Stimulated activated CD8-positive, alpha-beta memory T cell treated with anti-CD3 and anti-CD28 coated beads, Interleukin-12 subunit alpha, Interleukin-12 subunit beta, amount 100 ng/mL, for 24 hours (primary cell): ENCODE results near the gene HLA-DRB1.
"Not testable (repeated sequence)": the region's sequence is repeated elsewhere in the genome, so short reads cannot be mapped to it uniquely, and the experiment has no call there.

Experiments
- DNase-seq: peaks from one replicate; pipeline ENCODE4 v3.0.0-alpha.2; 2020; ENCODE audit errors: extremely low read depth

The HLA-DRB1 gene

GRCh38 chr6:32559747-32560146, 29.9 kb downstream of the HLA-DRB1 start:
- no peak for DNase-seq

- no peak for DNase-seq
Observed at GRCh38 chr6:32558426-32559057, 31.1 kb downstream of the HLA-DRB1 start.

DNA sequence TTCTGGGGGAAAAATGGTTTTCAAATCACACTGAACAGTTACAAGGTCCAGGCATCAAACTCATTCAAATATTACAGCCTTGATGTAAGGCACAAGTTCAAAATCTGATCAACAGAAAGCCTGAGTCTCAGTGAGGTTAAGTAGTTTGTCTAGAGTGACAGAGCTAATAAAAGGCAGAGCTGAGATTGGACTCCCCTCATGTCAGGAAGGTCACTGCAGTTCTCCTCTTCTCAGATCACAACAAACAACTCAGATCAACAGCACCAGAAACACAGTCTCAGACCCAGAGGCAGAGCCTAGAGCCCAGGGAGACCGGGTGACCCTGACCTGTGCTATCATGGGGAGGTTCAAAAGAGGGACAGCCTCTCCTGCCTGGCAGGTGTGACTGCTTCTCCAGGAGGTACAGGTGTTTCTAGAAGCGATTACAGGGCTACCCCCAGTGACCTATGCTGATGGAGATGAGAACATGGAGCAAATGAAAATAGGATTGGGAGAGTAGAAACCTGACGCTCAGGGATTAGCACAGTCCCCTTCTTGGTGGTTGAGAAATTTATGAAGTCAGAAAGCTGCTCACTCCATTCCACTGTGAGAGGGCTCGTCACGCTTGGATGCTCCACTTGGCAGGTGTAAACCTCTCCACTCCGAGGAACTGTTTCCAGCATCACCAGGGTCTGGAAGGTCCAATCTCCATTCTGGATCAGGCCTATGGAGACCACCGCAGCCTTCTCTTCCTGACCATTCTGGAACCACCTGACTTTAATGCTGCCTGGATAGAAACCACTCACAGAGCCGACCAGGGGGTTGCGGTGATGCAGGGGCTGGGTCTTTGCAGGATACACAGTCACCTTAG, 35.3 kb downstream of the HLA-DRB1 start:
- no peak for DNase-seq

GRCh38 chr6:32553037-32553742, 36.5 kb downstream of the HLA-DRB1 start:
- no peak for DNase-seq

- no peak for DNase-seq
Observed at GRCh38 chr6:32551410-32551809, 38.2 kb downstream of the HLA-DRB1 start.

- no peak for DNase-seq
Observed at GRCh38 chr6:32539839-32540238, 49.8 kb downstream of the HLA-DRB1 start.

DNA sequence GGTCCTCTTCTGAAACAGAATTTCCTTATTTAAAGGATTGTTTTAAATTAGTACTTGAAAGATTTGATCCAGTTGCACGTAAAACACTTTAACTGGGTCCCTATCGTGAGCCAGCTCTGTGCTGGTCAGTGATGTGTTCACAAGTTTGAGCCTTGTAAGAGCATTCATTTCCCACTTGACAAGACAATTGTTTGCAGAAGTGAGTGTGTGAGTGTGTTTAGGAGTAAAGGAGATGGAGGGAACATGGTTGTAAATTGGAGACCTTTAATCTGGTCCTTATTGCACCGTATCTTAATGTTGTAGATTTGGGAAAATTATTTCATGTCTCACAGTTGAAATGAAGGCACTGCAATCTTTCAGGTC, 59.2 kb downstream of the HLA-DRB1 start:
- not testable (repeated sequence) for DNase-seq

GRCh38 chr6:32529697-32530430, 59.8 kb downstream of the HLA-DRB1 start, which contains the start of gene HLA-DRB5:
HLA-DRB5 (minus strand) TSS chr6:32530287; CDS start chr6:32530224, 63 bp downstream.
- DNase-seq = no peak
